ENCODE data around the gene FBXO47.
"Not testable (repeated sequence)": the region's sequence is repeated elsewhere in the genome, so short reads cannot be mapped to it uniquely, and the experiment has no call there.

The FBXO47 gene

GRCh38 chr17:38980490-38981217, 13.5 kb upstream of the FBXO47 start:
- DNase-seq (ENCODE audit: low spot score) = no peak

GRCh38 chr17:38978180-38978579, 11.0 kb upstream of the FBXO47 start:
- DNase-seq (ENCODE audit: low spot score) = no peak

- not testable (repeated sequence) for DNase-seq (ENCODE audit: low spot score)
These were observed 9.0 kb upstream of the FBXO47 start for GRCh38 chr17:38976187-38976551.

GRCh38 chr17:38970804-38971203, 3.6 kb upstream of the FBXO47 start:
- no peak for DNase-seq (ENCODE audit: low spot score)

- no peak for DNase-seq (ENCODE audit: low spot score)
These were observed 2.9 kb upstream of the FBXO47 start for GRCh38 chr17:38970128-38970527.

- DNase-seq (ENCODE audit: low spot score) = no peak
These were observed 2.1 kb upstream of the FBXO47 start for GRCh38 chr17:38969281-38969680.

- no peak for DNase-seq (ENCODE audit: low spot score)
These were observed 5.8 kb downstream of the FBXO47 start for GRCh38 chr17:38961413-38961812.

GRCh38 chr17:38960402-38960801, 6.8 kb downstream of the FBXO47 start:
- no peak for DNase-seq (ENCODE audit: low spot score)

- DNase-seq (ENCODE audit: low spot score) = no peak
These were observed 7.7 kb downstream of the FBXO47 start for GRCh38 chr17:38959508-38959907.

GRCh38 chr17:38958756-38959155, 8.4 kb downstream of the FBXO47 start:
- no peak for DNase-seq (ENCODE audit: low spot score)

GRCh38 chr17:38958326-38958725, 8.9 kb downstream of the FBXO47 start:
- no peak for DNase-seq (ENCODE audit: low spot score)

- DNase-seq (ENCODE audit: low spot score) = not testable (repeated sequence)
These were observed 13.4 kb downstream of the FBXO47 start for GRCh38 chr17:38953800-38954199.

GRCh38 chr17:38947189-38947588, 20.0 kb downstream of the FBXO47 start:
- no peak for DNase-seq (ENCODE audit: low spot score)

GRCh38 chr17:38943607-38944006, 23.6 kb downstream of the FBXO47 start:
- DNase-seq (ENCODE audit: low spot score) = no peak

GRCh38 chr17:38942696-38943334, 24.4 kb downstream of the FBXO47 start:
- no peak for DNase-seq (ENCODE audit: low spot score)

GRCh38 chr17:38940404-38940803, 26.8 kb downstream of the FBXO47 start:
- DNase-seq (ENCODE audit: low spot score) = no peak

- DNase-seq (ENCODE audit: low spot score) = no peak
These were observed 27.2 kb downstream of the FBXO47 start for GRCh38 chr17:38939987-38940386.

- not testable (repeated sequence) for DNase-seq (ENCODE audit: low spot score)
These were observed 33.2 kb downstream of the FBXO47 start for GRCh38 chr17:38933962-38934361.

GRCh38 chr17:38930782-38931181, 36.4 kb downstream of the FBXO47 start:
- DNase-seq (ENCODE audit: low spot score) = not testable (repeated sequence)

- no peak for DNase-seq (ENCODE audit: low spot score)
These were observed 40.7 kb downstream of the FBXO47 start for GRCh38 chr17:38926293-38927070.

- no peak for DNase-seq (ENCODE audit: low spot score)
These were observed 41.8 kb downstream of the FBXO47 start, which contains the start of gene LASP1NB for GRCh38 chr17:38925263-38925995. Gene LASP1NB, plus strand, starts transcription at chr17:38925614.
